HG02623 (cell line): ENCODE results near the gene PTPRN2.

ENCODE experiments used
- ATAC-seq: cut with Tn5 transposase; IDR thresholded peaks from one replicate; pipeline ENCODE4 v1.9.1; 2021; ENCODE audit warnings: moderate library complexity; ENCODE audit not compliant: unreplicated experiment

Gene PTPRN2

GRCh38 chr7:158113321-158114025 lies 474.1 kb downstream of the PTPRN2 start:
- no peak for ATAC-seq

GRCh38 chr7:158112571-158113320 lies 474.9 kb downstream of the PTPRN2 start:
- ATAC-seq: no peak

DNA sequence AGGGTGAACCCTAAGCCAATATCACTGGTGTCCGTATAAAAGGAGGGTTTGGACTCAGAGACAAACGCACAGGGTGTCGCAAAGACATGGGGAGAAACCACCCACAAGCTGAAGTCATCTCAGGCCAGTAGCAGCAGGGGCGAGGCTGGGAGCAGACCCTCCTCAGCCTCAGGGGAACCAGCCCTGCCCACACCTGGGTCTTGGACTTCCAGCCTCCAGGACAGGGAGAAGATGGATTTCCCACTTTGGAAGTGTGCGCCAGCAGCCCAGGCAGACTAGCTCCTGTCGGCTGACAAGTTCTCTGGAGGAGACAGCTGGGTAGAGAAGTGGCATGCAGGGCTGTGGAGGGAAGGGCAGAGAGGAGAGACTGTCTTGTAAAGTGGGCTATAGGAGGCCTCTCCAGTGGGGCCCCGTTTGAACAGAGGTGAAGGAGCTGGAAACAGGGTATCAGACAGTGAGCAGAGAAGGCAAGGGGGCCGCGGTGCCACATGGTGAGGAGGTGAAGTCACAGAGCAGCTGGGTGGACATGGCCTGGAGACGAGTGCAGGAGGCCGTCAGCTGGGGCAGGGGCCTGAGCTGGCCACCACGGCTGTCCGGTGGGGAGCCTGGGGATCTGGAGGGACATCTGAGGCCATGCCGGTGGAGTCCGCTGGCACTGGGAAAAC lies 475.6 kb downstream of the PTPRN2 start:
- ATAC-seq: no peak

- ATAC-seq: no peak
These were observed 476.4 kb downstream of the PTPRN2 start for GRCh38 chr7:158111049-158111751.

DNA sequence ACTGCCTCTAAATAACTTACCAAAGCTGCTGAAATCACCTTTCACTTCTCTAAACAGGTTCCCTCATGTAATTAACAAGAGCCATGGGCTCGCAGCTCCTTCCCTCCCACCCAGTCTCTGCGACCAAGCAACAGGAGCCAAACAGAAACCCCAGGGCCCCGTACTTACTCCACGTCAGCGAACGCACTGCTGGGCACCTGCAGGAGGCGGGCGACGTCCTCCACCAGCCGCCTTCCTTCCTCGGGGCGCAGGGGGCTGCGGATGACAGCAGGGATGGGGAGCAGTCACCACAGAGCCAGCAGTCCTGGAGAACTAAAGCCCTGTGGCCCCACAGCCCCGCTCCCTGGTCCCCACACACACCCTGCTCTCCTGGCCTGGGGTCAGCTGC lies 477.0 kb downstream of the PTPRN2 start:
- ATAC-seq: no peak

DNA sequence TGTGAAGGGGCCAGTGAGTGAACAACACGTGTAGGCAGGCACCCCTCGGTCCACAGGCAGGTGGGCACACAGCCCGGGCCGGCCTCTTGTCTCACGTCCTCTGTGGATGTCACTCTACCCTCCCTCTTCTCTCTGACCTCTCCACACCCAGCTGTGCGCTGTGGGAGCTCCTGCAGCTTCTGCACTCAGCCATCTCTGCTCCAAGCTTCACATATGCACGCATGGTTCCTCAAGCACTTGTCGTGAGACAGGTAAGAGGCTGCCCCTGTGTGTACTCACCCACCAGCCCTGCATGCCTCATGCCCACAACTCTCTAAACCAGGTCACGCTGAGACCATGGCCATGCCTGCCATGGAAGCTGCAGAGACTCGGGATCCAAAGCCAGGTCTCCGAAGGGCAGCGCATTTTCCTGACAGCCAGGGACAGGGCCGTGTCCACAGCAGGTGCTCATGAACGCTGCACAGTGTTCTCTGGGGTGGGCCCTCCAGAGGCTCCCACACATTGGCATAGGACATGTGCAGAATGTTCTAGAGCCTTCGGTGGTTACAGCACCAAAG lies 477.5 kb downstream of the PTPRN2 start:
- ATAC-seq: no peak

DNA sequence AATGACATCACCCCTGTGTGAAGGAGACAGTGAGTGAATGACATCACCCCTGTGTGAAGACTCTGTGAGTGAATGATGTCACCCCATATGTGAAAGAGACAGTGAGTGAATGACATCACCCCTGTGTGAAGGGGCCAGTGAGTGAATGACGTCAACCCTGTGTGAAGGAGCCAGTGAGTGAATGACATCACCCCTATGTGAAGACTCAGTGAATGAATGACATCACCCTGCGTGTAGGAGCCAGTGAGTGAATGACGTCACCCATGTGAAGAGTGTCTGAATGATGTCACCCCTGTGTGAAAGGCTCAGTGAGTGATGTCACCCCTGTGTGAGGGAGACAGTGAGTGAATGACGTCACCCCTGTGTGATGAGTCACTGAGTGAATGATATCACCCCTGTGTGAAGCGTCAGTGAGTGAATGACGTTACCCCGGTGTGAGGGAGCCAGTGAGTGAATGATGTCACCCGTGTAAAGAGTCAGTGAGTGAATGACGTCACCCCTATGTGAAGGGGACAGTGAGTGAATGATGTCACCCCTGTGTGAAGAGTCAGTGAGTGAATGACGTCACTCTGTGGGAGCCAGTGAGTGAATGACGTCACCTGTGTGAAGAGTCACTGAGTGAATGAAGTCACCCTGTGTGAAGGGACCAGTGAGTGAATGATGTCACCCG lies 478.1 kb downstream of the PTPRN2 start:
- ATAC-seq: no peak

- no peak for ATAC-seq
These were observed 478.9 kb downstream of the PTPRN2 start for GRCh38 chr7:158108646-158109293.

GRCh38 chr7:158107806-158108205 lies 479.8 kb downstream of the PTPRN2 start:
- no peak for ATAC-seq

GRCh38 chr7:158106272-158106671 lies 481.4 kb downstream of the PTPRN2 start:
- ATAC-seq: no peak

- ATAC-seq: no peak
These were observed 484.2 kb downstream of the PTPRN2 start for GRCh38 chr7:158103378-158103777.

- no peak for ATAC-seq
These were observed 484.7 kb downstream of the PTPRN2 start for GRCh38 chr7:158102897-158103296.

DNA sequence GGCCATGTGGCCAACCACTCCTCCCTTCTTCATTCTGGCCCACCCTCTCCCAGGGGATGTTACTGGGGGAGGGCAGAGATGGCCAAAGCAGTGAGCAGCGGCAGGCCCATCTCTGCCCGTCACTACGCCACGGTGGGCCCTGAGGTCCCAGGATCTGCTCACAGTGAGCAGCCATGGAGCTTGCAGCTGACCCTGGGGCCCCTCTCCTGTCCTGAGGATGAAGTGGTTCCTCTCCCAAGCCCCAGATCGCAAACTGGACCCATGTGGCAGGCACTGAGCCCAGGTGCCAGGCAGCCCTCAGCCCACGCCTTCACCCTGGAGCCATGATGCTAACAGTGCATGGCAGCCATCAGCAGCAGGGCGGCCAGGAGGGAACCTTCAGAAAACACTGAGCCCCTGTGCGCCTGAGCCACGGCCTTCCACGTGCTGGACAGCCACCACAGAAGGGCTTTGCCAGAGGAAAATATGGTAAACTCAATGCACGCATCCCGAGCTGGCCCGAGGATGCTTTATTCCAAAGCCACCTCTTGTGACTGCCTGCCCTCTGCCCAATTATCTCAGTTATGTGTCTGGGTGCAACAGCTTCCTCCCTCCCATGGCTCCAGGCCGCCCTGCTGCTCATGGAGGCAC lies 485.7 kb downstream of the PTPRN2 start:
- no peak for ATAC-seq

GRCh38 chr7:158098125-158099030 lies 489.2 kb downstream of the PTPRN2 start:
- ATAC-seq: no peak

GRCh38 chr7:158097453-158098124 lies 490.0 kb downstream of the PTPRN2 start:
- ATAC-seq: no peak

GRCh38 chr7:158097106-158097452 lies 490.5 kb downstream of the PTPRN2 start:
- ATAC-seq: no peak

GRCh38 chr7:158096582-158096981 lies 491.0 kb downstream of the PTPRN2 start:
- ATAC-seq: no peak

- ATAC-seq: no peak
These were observed 492.9 kb downstream of the PTPRN2 start for GRCh38 chr7:158094671-158095226.
